Measurements from ENCODE around the gene BRME1. TPM values are rescaled to one million over a fixed set of nuclear protein-coding genes. Genes with fewer than 3 reads are reported as not detected.

BRME1 gene
- total RNA-seq, 1 experiment from 2014 or later: 6.7 TPM

DNA sequence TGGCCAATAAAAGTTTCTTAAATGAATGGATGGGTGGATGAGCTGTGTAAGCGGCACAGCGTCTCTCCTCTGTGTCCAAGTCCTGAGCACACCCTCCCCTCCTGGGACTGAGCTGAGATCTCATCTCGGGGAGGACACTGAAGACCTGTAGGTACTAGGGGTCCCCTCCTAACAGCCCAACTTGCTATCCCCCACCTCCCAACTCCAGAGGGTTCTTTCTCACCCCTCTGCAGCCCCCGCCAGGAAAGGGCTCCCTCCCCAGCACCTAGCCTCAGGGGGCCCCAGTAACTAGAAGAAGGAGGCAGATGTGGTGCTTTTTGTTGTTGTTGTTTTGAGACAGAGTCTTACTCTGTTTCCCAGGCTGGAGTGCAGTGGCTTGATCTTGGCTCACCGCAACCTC is 30.1 kb downstream of the BRME1 start:
- no CpG with 5 or more reads among the region's 5 CpGs for WGBS (ENCODE audit: extremely low coverage, insufficient read length, low lambda C conversion rate)
- peaks cover 35% of the 10 kb centered on the region; the same call in 1 of the 2 replicates for H3K27me3 ChIP-seq (ENCODE audit: insufficient read depth, low read length)

More for the DNA sequence above, 30.1 kb downstream of the BRME1 start:
- Mint-ChIP-seq H3K4me1 (peaks cover 7 to 13% of the 10 kb centered on the region in 2 experiments), H3K36me3 (ENCODE audit: insufficient read depth in 1 of 3, low read depth in 3 of 3) (no peaks in the 10 kb centered on the region), H3K27me3 (ENCODE audit: low read depth) (peaks cover 81% of the 10 kb centered on the region), H3K27ac (no peak overlapping the region), H3K9me3 (no peaks in the 10 kb centered on the region), H3K4me3 (no peak overlapping the region)
- Histone ChIP-seq H3T11ph (ENCODE audit: low read length) (no peak overlapping the region), H2BK15ac (ENCODE audit: low read depth, low read length) (no peak overlapping the region), H3K9me3 (ENCODE audit: control insufficient read depth, low read depth, low read length) (no peaks in the 10 kb centered on the region), H3K18ac (ENCODE audit: insufficient read length, low read depth, low read length) (no peak overlapping the region), H2AK5ac (ENCODE audit: insufficient read length, low read length) (no peak overlapping the region), H2AFZ (ENCODE audit: low read length) (no peak overlapping the region), H2BK120ac (ENCODE audit: low read depth, low read length, poor library complexity, severe bottlenecking) (no peak overlapping the region), H3K4ac (ENCODE audit: low read depth, low read length) (no peak overlapping the region), H2BK5ac (ENCODE audit: insufficient read length, low read length) (no peak overlapping the region), H3K14ac (ENCODE audit: insufficient read depth, low read length) (no peak overlapping the region), H4K91ac (ENCODE audit: insufficient read length, low read depth, low read length) (no peak overlapping the region), H3K23me2 (ENCODE audit: insufficient read length, low read depth, low read length, poor library complexity, severe bottlenecking) (peaks cover 6% of the 10 kb centered on the region), H2BK20ac (ENCODE audit: low read depth, low read length, poor library complexity, severe bottlenecking) (no peak overlapping the region), H3K4me2 (ENCODE audit: insufficient read depth, insufficient read length, low read length) (no peak overlapping the region), H3K56ac (ENCODE audit: insufficient read length, low read depth, low read length) (no peak overlapping the region), H2BK12ac (ENCODE audit: insufficient read length, low read depth, low read length) (no peak overlapping the region), H3K79me2 (ENCODE audit: insufficient read depth, low read length) (no peaks in the 10 kb centered on the region), H3K27ac (ENCODE audit: insufficient read length, low read depth, low read length) (no peak overlapping the region), H4K8ac (replicated peaks; ENCODE audit: insufficient read length, low read depth, low read length) (no peak overlapping the region), H3K79me1 (ENCODE audit: insufficient read depth, low read depth, low read length, poor library complexity, severe bottlenecking) (no peaks in the 10 kb centered on the region), H3K23ac (ENCODE audit: insufficient read length, low read depth, low read length) (no peak overlapping the region), H3K4me1 (ENCODE audit: insufficient read depth, low read length) (0 out of 2 replicates have a peak, but pooled peaks cover 3% of the 10 kb centered on the region), H3K9ac (ENCODE audit: extremely low read depth, insufficient read length, low read length) (no peak overlapping the region), H4K5ac (ENCODE audit: insufficient read length, low read depth, low read length) (no peak overlapping the region), H4K20me1 (ENCODE audit: control insufficient read depth, insufficient read depth, insufficient read length) (no peaks in the 10 kb centered on the region)
- DNase-seq: no peak
- TF ChIP-seq, protein P1, sequence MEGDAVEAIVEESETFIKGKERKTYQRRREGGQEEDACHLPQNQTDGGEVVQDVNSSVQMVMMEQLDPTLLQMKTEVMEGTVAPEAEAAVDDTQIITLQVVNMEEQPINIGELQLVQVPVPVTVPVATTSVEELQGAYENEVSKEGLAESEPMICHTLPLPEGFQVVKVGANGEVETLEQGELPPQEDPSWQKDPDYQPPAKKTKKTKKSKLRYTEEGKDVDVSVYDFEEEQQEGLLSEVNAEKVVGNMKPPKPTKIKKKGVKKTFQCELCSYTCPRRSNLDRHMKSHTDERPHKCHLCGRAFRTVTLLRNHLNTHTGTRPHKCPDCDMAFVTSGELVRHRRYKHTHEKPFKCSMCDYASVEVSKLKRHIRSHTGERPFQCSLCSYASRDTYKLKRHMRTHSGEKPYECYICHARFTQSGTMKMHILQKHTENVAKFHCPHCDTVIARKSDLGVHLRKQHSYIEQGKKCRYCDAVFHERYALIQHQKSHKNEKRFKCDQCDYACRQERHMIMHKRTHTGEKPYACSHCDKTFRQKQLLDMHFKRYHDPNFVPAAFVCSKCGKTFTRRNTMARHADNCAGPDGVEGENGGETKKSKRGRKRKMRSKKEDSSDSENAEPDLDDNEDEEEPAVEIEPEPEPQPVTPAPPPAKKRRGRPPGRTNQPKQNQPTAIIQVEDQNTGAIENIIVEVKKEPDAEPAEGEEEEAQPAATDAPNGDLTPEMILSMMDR (conservative IDR thresholded peaks at IDR 0.05): no peak
